ENCODE results near the gene RNF208.
"Not testable (repeated sequence)": the region's sequence is repeated elsewhere in the genome, so short reads cannot be mapped to it uniquely, and the experiment has no call there.

The RNF208 gene

GRCh38 chr9:137252555-137253506, 30.8 kb upstream of the RNF208 start:
- DNase-seq: no peak

GRCh38 chr9:137251490-137252268, 29.6 kb upstream of the RNF208 start:
- no peak for DNase-seq

DNA sequence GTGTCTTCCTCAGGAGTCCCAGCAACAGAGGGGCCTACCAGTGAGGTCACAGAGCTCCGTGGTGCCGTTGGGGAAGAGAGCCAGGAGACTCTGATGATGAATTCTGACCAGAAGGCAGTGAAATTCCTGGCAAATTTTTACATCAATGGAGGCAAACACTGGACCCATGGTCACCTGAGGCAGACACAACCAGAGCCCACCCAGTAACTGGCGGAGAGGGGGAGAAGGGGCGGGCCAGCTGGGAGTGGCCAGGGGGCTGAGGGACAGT, 29.1 kb upstream of the RNF208 start, which contains the start of gene STPG3:
STPG3 (plus strand) TSS at position 93 of the 268 bp plus-strand sequence; CDS start at position 94, 1 bp downstream.
- DNase-seq: no peak

- no peak for DNase-seq
These were observed 28.5 kb upstream of the RNF208 start for GRCh38 chr9:137250329-137251193.

DNA sequence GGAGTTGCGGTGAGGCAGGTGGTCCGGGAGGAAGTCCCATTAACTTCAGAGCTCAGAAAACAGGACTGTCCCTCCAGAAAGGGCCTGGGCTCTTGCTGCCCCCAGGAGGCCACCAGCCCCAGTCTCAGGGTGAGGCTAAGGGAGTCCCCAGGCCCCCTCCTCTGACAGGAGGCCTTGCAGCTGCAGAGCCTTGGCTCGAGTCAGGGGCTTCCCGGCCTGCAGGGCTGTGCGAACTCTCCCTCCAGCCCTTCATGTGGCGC, 25.8 kb upstream of the RNF208 start:
- DNase-seq: no peak

- DNase-seq: no peak
These were observed 25.3 kb upstream of the RNF208 start for GRCh38 chr9:137247135-137247915.

GRCh38 chr9:137245450-137246421, 23.7 kb upstream of the RNF208 start:
- no peak for DNase-seq

DNA sequence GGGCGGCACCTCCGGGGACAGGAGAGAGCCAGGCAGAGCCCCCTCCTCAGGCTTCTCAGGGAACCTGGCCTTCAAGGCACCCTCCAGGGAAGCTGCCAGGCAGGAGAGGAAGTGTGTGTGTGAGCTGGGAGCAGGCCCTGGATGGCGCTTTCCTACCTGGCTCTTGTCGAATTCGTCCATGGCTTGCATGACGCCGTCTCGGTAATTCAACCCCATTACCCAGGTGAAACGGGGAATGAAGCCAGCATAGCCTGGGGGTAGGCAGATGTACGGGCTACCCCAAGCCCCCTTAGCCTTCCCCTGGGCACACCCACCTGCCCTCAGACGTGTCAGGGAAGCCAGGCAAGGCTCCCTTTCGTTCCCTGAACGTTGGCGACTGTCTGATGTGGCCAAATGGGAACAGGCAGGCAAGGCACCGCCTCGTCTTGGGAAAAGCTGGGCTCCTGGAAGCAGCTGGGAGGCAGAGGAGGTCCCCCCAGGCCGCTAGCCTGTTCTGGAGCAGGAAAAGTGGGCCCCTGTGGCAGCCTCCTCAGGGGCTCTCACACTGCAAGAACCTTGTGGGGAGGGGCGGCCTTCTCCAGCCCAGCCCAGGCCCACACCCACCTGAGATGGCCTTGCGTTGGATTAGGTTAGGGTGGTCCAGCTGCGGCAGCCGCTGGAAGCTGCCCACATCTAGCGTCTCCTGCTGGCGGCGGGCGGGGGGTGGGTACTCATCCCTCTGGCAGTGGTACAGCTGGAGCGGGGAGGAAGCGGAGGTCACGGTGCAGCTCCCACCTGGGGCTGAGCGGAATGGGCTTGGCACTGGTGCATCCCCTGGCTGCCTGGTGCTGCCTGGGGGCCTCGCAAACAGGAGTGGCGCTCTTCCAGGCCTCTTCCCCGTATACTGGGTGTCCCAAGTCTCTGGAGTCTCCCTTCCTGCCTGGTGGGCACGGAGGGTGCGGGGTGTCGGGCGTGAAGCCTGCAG, 22.7 kb upstream of the RNF208 start:
- peak; percentile 64 for DNase-seq

GRCh38 chr9:137243626-137244485, 21.8 kb upstream of the RNF208 start:
- no peak for DNase-seq

DNA sequence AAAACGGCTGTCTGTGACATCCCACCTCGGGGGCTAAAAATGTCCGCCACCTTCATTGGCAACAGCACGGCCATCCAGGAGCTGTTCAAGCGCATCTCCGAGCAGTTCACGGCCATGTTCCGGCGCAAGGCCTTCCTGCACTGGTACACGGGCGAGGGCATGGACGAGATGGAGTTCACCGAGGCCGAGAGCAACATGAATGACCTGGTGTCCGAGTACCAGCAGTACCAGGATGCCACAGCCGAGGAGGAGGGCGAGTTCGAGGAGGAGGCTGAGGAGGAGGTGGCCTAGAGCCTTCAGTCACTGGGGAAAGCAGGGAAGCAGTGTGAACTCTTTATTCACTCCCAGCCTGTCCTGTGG, 21.2 kb upstream of the RNF208 start:
- DNase-seq: not testable (repeated sequence)

DNA sequence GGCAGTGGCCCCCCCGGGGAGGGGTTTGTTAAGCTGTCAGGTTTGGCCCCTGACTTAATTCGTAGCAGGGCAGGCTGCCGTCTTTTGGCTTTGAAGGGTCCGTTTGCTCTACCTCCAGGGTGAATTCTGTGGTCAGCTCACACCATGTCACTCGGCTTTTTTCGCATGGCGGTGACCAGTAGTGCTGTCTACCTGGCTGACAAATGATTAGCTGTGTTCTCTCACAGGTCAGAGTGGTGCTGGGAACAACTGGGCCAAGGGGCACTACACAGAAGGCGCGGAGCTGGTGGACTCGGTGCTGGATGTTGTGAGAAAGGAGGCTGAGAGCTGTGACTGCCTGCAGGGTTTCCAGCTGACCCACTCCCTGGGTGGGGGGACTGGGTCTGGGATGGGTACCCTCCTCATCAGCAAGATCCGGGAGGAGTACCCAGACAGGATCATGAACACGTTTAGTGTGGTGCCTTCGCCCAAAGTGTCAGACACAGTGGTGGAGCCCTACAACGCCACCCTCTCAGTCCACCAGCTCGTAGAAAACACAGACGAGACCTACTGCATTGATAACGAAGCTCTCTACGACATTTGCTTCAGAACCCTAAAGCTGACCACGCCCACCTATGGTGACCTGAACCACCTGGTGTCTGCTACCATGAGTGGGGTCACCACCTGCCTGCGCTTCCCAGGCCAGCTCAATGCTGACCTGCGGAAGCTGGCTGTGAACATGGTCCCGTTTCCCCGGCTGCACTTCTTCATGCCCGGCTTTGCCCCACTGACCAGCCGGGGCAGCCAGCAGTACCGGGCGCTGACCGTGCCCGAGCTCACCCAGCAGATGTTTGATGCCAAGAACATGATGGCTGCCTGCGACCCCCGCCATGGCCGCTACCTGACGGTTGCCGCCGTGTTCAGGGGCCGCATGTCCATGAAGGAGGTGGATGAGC, 20.5 kb upstream of the RNF208 start:
- DNase-seq: no peak

- no peak for DNase-seq
These were observed 19.6 kb upstream of the RNF208 start for GRCh38 chr9:137241490-137242268.

GRCh38 chr9:137240841-137241489, 18.9 kb upstream of the RNF208 start, which contains the start of gene TUBB4B:
TUBB4B (plus strand) TSS chr9:137241287; CDS start chr9:137241361, 74 bp downstream.
- DNase-seq: peak; percentile 99

DNA sequence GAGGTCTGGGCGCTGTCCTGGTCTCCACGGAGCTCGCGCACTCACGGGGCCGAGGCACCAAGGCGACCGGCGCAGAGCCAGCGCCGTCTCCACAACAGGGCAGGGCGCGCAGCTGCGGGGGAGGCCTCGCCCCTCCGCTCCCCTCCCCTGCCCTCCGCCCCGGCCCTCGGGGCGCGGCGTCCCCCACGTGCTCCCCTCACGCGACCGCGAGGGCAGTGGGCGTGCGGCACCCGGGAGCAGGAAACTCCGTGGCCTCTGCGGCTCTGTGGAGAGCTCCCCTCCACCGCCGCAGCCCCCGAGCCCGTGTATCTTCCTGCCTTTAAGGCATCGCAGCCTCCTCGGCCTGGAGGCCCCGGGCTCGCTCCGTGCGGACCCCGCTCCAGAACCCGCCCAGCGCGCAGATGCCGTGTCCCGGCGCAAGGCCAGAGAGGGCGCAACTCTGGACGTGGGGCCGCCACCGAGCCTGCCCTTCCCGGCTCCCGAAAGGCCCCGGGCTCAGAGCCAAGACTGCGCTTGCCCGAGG, 18.3 kb upstream of the RNF208 start:
- DNase-seq: peak; percentile 75

- DNase-seq: not testable (repeated sequence)
These were observed 17.6 kb upstream of the RNF208 start for GRCh38 chr9:137239541-137240200.
